GM21381 (cell line): Measurements from ENCODE around the gene ZNF483.
A peak's percentile ranks its signal among the peaks of the same experiment; 100 is the strongest.
"Not testable (repeated sequence)": the region's sequence is repeated elsewhere in the genome, so short reads cannot be mapped to it uniquely, and the experiment has no call there.

Experiments
- ATAC-seq: cut with Tn5 transposase; IDR thresholded peaks from one replicate; pipeline ENCODE4 v1.9.1; 2021; ENCODE audit warnings: mild to moderate bottlenecking, moderate library complexity; ENCODE audit not compliant: unreplicated experiment

The ZNF483 gene

DNA sequence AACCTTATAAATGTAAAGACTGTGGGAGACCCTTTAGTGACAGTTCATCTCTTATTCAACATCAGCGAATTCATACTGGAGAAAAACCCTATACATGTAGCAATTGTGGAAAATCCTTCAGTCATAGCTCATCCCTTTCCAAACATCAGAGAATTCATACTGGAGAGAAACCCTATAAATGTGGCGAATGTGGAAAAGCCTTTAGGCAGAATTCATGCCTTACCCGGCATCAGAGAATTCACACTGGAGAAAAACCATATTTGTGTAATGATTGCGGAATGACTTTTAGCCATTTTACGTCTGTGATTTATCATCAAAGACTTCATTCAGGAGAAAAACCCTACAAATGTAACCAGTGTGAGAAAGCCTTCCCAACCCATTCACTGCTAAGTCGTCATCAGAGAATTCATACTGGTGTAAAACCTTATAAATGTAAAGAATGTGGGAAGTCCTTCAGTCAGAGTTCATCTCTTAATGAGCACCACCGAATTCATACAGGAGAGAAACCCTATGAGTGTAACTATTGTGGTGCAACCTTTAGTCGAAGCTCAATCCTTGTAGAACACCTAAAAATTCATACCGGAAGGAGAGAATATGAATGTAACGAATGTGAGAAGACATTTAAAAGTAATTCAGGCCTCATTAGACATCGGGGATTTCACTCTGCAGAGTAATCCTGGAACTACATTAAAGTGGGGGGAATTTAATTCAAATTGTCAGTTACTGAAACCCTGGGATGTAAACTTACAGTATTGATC is 17.7 kb downstream of the ZNF483 start:
- no peak for ATAC-seq

DNA sequence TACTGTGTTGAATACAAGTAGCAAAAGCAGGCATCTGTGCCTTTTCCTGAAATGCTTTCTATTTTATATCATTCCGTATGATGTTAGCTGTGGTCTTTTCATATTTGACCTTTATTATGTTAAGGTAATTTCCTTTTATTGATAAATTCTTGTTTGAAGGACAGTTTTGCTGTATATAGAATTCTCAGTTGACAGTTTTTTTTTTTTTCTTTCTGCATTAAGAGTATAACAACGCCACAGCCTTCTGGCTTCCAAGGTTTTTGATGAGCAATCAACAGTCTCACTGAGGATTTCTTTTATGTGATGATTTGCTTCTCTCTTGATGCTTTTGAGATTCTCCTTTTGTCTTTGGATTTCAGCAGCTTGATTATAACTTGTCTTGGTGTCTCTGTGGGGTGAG is 23.6 kb downstream of the ZNF483 start:
- ATAC-seq = no peak

DNA sequence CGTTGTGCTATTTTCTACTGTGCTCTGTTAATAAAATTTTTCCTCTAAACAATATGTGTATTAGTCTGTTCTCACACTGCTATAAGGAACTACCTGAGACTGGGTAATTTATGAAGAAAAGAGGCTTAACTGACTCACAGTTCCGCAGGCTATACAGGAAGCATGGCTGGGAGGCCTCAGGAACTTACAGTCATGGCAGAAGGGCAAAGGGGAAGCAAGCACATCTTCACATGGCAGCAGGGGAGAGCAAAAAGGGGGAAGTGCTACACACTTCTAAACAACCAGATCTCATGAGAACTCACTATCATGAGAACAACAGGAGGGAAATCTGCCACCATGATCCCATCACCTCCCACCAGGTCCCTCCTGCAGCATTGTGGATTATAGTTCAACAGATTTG is 30.4 kb downstream of the ZNF483 start:
- not testable (repeated sequence) for ATAC-seq

DNA sequence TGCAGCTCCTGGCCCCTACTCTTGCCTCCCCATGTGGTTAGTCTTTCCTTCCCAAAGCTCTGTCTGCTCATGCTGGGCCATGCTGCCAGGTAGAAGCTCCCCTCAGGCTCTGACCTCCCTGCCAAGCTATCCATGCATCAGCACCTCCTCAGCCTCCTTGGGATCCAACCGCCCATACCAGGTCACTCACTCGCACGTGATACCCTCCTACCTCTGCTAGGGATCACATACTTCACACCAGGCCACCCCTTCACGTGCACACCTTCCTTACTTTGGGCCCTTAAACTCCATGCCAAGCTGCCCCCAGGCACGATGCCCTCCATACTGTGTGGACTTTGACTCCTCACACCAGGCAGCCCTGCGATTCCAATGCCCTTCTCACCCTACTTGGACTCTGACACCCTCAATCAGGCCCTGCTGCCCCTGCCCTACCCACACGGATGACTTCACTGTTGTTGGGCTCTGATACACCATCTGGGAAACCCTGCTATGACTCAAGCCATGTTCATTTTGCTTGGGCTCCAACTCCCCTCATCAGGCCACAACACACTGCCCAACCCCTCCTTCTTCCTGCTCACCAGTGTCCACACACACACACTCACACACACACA is 34.1 kb downstream of the ZNF483 start:
- ATAC-seq = no peak

DNA sequence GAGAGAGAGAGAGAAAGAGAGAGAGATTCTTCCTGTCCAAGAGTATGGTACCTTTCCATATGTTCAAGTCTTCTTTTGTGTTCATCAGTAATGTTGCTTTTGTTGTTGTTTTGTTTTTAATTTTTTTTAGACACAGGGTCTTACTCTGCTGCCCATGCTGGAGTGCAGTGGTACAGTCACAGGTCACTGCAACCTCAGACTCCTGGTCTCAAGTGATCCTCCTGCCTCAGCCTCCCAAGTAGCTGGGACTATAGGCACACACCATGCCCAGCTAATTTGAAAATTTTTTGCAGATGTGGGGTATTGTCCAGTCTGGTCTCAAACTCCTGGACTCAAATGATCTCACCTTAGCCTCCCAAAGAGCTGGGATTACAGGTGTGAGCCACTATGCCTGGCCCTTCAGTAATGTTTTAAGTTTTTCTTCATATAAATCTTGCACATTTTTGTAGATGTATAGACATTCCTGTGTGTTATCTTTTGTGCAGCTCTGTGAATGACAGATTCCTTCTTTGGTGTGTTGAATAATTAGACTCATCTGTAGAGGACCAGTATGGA is 36.3 kb downstream of the ZNF483 start:
- no peak for ATAC-seq

DNA sequence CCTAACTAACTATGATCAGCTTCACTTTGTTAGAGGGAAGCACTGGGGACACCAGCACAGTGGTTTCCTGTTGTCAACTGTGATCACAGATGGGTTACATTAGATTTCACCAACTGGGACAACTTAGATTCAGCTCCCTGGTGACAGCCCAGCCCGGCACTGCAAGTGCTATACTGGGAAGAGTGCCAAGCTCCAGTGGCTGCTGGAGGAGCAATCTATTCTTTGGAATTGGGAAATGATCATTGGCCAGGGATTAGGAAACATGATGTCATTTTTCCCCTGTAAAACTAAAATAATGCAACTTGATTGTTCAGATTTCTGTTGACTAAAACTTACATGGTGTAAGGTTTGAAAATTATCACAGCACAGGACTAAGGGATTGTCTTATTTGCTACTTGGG is 41.3 kb downstream of the ZNF483 start:
- ATAC-seq = no peak

DNA sequence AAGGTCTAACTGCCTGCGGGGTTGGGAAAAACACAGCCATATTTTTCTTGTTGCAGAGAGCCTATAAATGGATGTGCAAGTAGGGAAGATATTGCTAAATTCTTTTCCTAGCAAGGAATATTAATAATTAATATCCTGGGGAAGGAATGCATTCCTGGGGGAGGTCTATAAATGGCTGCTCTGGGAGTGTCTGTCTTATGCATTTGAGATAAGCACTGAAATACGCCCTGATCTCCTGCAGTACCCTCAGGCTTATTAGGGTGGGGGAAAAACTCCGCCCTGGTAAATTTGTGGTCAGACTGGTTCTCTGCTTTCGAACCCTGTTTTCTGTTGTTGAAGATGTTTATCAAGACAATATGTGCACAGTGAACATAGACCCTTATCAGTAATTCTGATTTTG is 43.1 kb downstream of the ZNF483 start:
- not testable (repeated sequence) for ATAC-seq

DNA sequence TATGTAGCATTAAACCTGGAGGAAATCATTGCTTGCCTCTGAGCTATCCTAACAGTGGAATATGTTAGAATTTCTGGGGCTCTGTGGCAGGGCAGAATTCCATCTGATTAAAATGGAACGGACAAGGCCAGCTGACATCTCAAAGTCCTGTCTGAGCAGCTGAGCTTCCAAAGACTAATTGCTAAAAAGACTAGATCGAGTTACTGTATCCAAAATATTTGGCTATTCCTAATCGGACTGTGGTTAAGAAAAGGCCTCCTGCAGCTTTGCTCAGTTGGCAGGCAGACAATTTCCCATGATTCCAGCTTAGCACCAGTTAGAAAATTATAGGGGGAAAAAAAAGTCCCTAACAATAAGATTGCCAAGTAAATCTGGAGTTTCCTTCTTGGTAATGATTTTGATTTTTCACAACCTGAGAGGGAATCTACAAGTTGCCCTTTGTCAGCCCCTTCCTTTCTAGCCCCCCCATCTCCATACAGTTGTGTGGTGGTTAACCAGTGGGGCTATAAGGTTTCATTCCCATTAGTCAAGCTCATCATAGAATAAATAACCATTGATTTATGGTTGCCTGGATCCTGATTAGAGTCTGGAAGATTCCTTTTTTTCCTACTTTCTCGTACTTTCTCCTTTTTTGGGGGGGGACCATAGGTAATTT is 48.1 kb downstream of the ZNF483 start:
- no peak for ATAC-seq

DNA sequence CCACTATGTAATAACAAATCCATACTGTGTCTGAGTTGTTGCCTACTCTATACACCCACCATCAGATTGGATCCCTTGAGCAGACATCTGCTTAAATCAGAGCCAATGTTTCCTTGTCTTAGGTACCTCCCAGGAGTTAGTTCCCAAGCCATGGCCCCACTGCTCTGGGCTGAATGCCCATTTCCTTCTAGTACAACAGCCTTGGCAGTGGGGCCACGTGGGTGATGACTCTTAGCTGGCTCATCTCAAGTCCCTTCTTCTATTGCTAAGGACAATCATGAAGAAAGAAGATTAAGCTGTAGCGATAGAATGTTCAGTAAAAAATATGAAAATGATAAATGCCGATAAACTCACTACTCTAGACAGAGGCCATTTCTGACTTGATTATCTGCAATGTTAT is 57.9 kb downstream of the ZNF483 start:
- no peak for ATAC-seq

DNA sequence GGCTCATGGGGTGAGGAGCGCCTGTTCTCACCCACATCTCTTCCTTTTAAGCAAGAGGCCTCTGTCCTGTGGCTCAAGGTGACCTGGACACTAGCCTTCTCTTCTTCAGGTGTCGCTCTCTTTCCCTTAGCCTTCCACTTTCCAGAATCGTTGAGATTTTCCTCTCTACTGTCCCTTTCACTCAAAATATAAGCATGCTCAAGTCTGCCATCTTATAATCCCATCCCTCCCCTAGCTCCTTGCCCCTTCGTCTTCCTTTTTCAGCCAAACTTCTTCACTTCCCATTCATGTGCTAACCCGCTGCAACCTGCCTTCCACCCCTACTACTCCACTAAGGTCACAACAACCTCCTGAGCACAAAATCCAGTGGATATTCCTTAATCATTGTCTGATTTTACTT is 61.4 kb downstream of the ZNF483 start:
- no peak for ATAC-seq

DNA sequence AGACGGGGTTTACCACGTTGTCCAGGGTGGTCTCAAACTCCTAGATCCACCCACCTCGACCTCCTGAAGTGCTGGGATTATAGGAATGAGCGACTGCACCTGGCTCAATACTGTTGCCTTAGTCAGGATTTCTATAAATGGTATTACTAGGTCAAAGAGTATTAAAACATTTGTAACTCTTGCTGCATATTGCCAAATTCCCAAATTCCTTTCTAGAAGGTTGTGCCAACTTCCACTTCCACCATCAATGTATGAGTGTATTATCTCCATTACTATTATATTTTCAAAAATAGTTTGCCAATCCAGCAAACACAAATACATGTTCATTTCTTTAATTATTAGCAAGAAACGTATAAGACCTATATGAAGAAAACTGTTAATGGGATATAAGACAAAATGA is 63.9 kb downstream of the ZNF483 start:
- ATAC-seq = no peak

DNA sequence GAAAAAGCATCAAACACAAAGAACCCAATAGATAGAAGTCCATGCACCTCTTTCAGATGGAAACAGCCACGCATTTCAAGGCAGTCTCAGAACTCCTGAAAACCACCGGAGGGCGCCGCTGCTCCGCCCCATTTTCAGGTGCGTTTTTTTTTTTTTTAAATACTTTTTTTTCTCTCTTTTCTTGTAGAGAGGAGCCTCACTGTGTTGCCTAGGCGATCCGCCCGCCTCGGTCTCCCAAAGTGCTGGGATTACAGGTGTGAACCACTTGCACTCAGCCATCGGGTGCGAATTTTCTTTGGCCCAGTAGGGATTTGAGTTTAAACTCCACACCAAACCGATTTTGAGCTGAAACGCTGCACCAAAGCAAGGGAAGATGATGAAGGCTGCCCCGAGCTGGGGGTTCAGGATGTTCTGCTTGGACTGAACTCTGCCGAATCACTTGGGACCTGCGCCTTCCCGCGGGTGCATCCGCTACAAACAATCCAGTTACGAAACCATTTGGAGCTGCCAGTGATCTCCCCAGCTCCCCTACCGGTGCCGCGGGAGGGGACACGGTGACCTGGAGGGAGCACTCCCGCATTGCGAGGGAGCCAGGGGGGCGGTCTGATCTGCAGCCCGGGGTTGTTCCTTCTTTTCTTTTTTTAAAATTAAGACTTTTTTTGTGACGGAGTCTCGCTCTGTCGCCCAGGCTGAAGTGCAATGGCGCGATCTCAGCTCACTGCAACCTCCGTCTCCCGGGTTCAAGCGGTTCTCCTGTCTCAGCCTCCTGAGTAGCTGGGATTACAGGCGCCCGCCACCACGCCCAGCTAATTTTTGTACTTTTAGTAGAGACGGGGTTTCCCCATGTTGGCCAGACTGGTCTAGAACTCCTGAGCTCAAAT is 73.1 kb downstream of the ZNF483 start:
- peak; percentile 47 for ATAC-seq

DNA sequence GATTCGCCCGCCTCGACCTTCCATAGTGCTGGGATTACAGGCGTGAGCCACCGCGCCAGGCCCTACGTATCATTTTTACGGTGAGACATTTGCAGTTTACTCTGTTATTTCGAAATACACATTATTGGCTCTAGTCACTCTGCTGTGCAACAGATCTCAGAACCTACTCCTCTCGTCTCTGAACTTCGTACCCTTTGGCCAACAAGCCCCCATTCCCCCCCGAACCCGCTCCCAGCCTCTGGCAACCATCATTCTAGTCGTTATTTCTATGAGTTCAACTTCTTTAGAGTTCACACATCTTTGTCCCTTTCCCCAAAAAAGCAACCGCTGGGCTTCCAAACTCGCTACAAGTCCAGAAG is 73.7 kb downstream of the ZNF483 start:
- no peak for ATAC-seq

DNA sequence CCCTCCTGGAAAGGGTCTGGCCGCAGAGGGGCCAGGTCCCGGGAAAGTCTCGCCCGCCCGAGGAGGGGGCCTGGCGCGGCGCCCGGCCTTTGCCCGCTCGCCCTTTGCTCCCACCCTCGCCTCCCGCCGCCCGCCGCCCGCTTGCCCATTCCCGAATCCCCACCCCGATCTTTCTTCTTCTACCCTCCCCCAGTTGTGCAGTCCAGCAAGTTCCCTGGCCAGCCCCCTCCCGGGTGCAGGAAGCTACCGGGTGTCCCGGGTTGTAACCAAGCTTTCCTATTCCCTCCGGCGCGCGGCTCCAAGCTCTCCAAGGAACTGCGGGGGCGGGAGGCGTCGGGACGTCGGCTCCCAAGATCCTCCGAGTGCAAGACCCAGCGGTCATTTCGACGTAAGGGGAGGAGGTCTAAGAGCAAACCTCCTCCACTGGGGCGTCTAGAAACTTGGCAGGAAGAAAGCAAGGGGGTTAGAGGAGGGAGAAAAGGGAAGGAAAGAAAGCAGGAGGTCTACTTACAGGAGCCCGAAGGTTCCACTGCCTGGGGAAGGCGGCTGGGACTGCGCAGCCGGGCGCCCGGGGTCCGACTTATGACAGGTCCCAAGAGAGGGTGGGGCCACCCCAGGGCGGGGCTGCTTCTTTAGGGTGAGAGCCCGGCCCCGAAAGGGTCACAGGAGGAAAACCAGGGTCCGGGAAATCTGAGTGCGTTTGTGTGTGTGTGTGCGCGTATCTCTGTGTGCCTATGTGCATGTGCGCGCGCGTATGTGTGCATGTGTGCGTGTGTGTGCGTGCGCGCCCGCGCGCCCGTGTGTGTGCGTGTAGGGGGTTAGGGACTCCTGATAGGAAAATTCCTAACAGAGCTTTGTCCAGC is 74.3 kb downstream of the ZNF483 start, which contains the start of gene PTGR1:
PTGR1 (minus strand) TSS at position 556 of the 863 bp plus-strand sequence. CDS start 2,225 bp downstream, outside the sequence.
- ATAC-seq = no peak

DNA sequence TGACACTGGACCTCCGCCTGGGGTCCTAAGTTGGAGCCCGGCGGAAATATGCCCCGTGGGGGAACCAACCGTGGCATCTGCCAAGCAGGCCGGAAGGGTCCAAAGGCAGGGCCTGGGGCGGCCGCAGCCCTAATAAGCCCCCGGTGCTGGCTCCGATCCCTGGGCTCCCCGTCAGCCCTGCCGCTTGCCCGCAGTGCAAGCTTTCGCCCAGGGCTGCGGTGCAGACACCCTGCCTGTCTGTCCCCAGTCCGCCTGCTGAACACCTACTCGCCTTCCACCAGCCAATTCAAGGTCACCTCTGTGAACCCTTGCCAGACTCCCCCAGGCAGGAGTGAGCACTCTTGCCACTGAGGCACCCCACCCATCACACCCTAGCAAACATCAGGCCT is 75.0 kb downstream of the ZNF483 start:
- no peak for ATAC-seq

DNA sequence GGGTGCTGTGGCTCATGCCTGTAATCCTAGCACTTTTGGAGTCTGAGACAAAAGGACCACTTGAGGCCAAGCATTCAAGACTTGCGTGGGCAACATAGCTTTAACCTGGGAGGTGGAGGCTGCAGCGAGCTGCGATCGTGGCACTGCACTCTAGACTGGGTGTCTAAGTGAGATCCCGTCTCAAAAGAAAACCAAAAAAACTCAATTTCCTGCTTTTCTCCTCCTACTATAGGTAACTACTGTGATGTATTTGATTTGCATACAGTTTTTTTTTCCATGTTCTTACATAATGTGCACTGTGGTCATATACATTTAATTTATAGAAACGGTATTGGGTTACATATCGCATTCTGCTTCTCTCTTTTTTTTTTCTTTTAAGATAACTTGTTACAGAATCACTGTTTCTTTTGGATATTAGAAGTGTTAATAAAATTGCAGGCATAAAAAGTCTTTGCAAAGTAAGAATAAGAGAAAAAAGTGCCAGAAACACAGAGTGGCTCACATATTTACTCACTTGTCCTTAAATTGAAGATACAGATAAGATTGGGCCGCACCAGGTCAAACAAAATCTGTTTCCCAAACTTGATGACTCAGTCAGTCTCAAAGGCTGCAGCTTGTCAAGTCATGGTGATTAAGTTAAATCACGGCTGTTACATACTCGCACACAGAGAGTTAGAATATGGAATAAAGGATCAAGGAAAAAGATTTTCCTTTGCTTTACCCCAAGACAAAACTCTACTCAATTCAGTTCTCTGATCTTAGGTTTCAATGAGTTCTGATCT is 76.4 kb downstream of the ZNF483 start:
- ATAC-seq = no peak

DNA sequence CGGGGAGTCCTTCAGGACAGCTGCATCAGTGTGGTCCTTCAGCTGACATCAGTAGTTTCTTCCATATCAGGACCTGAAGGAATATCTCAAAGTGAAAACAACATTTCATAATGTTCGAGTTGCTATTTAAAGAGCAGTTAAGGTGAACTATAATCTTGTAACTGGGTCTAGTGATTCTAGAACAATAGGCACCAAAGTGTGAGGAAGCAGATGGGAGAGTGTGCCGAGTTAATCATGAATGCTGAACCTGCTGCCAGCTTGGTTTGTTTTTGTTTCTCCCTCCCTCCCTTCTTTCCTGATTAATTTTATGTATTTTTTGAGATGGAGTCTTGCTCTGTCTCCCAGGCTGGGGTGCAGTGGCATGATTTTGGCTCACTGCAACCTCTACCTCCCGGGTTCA is 78.1 kb downstream of the ZNF483 start:
- no peak for ATAC-seq

DNA sequence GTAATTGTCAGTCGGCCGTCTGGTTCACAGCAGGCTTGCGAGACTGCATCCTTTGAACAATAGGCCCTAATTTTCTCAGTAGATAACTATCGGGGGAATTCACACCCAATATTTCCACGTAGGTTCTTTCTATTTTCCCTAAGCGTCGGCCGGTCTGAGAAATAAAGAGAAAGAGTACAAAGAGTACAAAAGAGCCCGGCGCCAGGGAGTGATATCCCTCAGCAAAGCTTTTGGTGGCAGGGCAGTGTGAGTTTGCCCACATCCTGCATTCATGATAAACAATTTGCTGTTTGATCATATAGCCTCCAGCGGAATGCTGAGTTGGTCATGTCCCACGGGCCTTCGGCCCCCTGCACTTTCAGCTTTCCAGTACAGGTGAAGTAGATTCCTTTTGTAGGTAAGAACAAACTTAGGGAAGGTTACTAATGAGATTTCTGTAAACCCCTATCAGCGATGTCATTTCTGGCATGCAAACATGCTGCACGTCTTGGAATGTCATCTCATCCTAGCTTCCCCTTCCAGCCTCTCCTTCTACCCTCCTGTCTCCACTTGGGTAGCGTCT is 79.2 kb downstream of the ZNF483 start:
- no peak for ATAC-seq

DNA sequence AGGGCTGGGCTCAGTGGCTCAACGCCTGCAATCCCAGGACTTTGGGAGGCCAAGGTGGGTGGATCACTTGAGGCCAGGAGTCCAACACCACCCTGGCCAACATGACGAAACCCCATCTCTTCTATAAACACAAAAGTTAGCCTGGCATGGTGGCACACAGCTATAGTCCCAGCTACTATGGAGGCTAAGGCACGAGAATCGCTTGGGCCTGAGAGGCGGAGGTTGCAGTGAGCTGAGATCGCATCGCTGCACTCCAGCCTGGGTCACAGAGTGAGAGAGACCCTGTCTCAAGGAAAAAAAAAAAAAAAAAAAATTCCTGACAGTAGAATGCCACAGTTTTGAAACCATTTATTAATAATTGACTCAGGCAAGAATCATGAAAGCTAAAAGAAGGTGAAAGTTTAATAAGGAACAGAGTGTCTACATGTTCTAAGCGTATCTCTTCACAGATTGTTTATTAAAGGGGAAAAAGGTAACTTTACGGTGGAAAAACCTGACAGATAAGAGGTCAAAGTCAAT is 80.1 kb downstream of the ZNF483 start:
- no peak for ATAC-seq
